ENCODE results near the gene RBM8A.

The RBM8A gene

DNA sequence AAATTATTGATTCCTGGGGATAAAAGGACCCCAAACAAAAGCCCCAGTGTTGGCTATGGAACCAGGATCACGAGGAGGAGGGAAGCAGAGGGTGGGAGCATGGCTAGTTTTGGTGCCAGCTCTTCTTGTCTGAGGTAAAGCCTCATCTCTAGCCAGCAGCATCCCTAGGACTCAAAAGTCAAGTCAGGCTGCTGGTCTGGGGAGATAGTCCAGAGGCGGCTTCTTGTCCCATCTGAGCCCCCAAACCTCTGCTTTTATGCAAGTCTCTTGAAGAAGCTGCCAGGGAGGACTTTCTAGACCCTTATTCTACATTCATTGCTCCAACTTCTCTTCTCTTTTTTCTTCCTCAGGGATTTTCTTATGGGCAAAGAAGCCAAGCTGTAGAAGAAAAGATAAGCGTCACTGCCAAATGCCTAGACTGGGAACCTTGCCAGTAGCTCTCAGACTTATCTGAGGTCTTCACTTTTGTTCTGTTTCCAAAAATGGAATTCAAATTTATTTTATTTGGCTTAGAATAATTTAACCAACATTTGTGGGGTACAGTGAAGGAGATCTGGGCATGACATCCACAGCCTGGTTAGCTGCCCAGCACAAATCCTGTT lies 34.7 kb downstream of the RBM8A start:
- Histone ChIP-seq H3K27ac (ENCODE audit: low read depth, low read length, severe bottlenecking) (peak overlapping the region; percentile 90), H3K36me3 (ENCODE audit: control insufficient read depth, insufficient read depth, low read length) (no peaks in the 10 kb centered on the region), H3K4me3 (ENCODE audit: extremely low read depth, insufficient read depth, low read length, poor library complexity, severe bottlenecking) (no peak overlapping the region), H3K9me3 (ENCODE audit: control insufficient read depth, low read length) (no peaks in the 10 kb centered on the region), H3K4me1 (ENCODE audit: control insufficient read depth, insufficient read depth, low read length, poor library complexity, severe bottlenecking) (peaks cover 25% of the 10 kb centered on the region)
- WGBS, 2 experiments (ENCODE audit: insufficient coverage in 2 of 2), result 75 to 87% methylated on average over 1 to 2 of the region's 3 CpGs

DNA sequence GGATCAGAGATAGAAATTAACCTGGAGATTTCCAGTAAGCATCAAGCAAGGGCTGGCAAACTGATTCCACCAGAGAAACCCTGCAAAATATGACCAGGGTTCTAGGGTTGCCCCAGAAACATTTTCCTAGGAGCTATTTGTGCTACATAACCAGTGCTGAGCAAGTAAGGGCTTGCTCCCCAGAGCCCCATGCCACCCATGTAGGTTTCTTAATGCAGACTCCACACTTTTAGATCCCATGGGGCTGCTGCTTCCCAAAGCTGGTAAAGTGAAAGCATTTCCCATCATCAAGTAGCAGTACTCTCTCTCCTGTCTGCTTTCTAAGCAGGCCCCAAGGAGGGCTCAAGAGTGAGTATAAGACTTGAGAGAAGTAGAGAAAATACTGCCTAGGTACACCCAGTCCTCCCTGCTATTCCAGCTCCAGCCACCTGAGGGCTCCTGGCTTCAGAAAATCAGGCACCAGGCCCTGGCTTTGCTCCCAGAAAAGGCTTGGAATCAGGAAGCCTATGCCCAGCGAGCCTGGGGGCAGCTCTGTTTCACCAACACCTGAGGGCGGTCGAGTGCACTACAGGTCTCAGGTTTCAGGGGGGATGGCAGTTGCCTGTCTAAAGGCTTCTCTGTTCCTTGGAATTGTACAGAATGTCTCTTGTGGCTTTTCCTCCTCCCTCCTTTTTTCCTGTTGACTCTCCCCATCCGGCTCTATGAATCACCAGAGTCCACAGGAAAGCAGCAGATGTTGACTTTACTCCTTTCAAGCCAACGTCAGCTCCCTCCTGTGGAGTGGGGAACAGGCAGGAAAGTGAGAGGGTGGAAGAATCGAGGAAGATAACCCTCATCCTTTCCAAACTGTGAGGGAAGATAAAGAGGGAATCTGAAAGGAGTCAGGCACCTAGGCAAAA lies 35.4 kb downstream of the RBM8A start:
- H3K27ac ChIP-seq (ENCODE audit: low read depth, low read length, severe bottlenecking), result peak overlapping the region; percentile 90
- no peak overlapping the region for H3K4me3 ChIP-seq (ENCODE audit: extremely low read depth, insufficient read depth, low read length, poor library complexity, severe bottlenecking)
- 0% methylated on average over 3 to 4 of the region's 6 CpGs for WGBS, 2 experiments (ENCODE audit: insufficient coverage in 2 of 2)
- peaks cover 25% of the 10 kb centered on the region for H3K4me1 ChIP-seq (ENCODE audit: control insufficient read depth, insufficient read depth, low read length, poor library complexity, severe bottlenecking)
- H3K9me3 ChIP-seq (ENCODE audit: control insufficient read depth, low read length), result no peaks in the 10 kb centered on the region
- H3K36me3 ChIP-seq (ENCODE audit: control insufficient read depth, insufficient read depth, low read length), result no peaks in the 10 kb centered on the region

DNA sequence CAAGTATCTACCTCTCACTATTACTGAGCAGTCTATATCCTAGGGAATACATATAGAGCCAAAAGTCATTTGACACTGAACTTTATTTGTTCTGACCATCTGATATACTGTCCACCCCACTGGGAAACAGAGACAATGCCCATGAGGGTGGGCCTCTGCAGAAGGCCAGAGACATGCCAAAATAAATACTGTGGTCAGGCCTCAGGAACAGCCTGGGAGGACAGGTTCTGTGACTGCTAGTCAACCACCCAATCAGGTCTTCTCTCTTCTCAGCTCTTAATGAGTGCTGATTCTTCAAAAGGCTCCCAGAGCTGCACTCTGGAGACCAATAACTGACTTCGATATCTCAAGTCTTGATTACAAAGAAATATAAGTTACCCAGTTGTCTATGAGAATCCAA lies 36.1 kb downstream of the RBM8A start:
- Histone ChIP-seq H3K27ac (ENCODE audit: low read depth, low read length, severe bottlenecking) (peak overlapping the region; percentile 90), H3K4me3 (ENCODE audit: extremely low read depth, insufficient read depth, low read length, poor library complexity, severe bottlenecking) (no peak overlapping the region), H3K36me3 (ENCODE audit: control insufficient read depth, insufficient read depth, low read length) (no peaks in the 10 kb centered on the region), H3K4me1 (ENCODE audit: control insufficient read depth, insufficient read depth, low read length, poor library complexity, severe bottlenecking) (peaks cover 25% of the 10 kb centered on the region), H3K9me3 (ENCODE audit: control insufficient read depth, low read length) (no peaks in the 10 kb centered on the region)
- WGBS, 2 experiments (ENCODE audit: insufficient coverage in 2 of 2), result no CpG with 5 or more reads among the region's 1 CpG

DNA sequence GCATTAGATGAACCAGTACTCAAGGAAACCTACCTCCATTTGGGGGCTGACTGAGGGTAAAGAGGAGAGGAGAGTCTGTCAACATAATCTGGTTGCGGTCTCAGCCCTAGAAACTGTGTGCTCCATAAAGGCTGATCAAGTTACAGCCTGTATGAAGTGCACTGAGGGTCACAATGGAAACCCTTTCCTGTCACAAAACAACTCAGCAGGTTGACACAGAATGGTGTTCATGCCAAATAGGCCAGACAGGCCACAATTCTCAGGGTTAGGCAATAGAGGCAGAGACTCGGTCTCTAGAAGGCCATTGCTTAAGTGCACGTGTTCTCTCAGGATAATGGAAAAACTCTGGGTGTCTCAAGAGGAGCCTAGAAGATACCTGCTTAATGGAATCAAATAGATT lies 37.6 kb downstream of the RBM8A start:
- 89 to 98% methylated on average over 3 of the region's 3 CpGs for WGBS, 2 experiments (ENCODE audit: insufficient coverage in 2 of 2)
- Histone ChIP-seq H3K27ac (ENCODE audit: low read depth, low read length, severe bottlenecking) (no peak overlapping the region), H3K4me3 (ENCODE audit: extremely low read depth, insufficient read depth, low read length, poor library complexity, severe bottlenecking) (no peak overlapping the region), H3K36me3 (ENCODE audit: control insufficient read depth, insufficient read depth, low read length) (no peaks in the 10 kb centered on the region), H3K4me1 (ENCODE audit: control insufficient read depth, insufficient read depth, low read length, poor library complexity, severe bottlenecking) (peaks cover 26% of the 10 kb centered on the region), H3K9me3 (ENCODE audit: control insufficient read depth, low read length) (no peaks in the 10 kb centered on the region)

DNA sequence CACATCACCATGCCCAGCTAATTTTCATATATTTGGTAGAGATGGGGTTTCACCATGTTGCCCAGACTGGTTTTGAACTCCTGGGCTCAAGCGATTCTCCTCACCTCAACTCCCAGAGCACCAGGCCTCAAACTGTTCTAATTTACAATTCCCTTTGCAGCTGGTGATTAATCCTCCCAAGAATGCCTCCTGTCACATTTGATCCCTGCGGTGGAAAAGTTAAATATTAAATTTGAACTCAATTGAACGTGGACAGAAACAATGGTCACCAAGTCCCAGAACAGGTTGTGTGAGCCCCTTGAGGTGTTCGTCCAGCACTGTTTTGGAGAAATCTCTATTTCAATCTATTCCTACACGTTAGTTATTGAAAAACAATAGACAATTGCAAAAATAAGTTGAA lies 39.7 kb downstream of the RBM8A start:
- Histone ChIP-seq H3K4me1 (ENCODE audit: control insufficient read depth, insufficient read depth, low read length, poor library complexity, severe bottlenecking) (peaks cover 27% of the 10 kb centered on the region), H3K9me3 (ENCODE audit: control insufficient read depth, low read length) (no peaks in the 10 kb centered on the region), H3K4me3 (ENCODE audit: extremely low read depth, insufficient read depth, low read length, poor library complexity, severe bottlenecking) (no peak overlapping the region), H3K27ac (ENCODE audit: low read depth, low read length, severe bottlenecking) (no peak overlapping the region), H3K36me3 (ENCODE audit: control insufficient read depth, insufficient read depth, low read length) (no peaks in the 10 kb centered on the region)
- 83 to 86% methylated on average over 3 to 4 of the region's 5 CpGs for WGBS, 2 experiments (ENCODE audit: insufficient coverage in 2 of 2)

DNA sequence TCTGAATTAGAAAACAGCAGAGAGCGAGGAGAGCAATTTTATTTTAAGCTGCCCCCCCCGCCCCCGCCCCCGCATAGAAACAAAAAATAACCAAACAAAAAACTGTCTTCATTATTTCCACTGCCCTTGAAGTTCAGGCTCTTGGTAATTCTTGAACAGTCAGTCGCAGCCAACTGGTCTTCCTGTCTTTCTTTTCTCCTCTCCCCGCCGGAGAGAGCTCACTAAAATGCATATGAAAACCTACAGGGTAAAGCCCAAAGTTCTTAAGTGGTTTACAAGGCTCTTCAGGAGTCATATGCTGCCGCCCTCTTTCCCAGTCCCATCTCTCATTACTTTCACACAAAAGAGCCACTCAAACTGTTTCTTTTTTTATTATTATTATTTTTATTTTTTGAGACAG lies 40.5 kb downstream of the RBM8A start:
- Histone ChIP-seq H3K27ac (ENCODE audit: low read depth, low read length, severe bottlenecking) (no peak overlapping the region), H3K9me3 (ENCODE audit: control insufficient read depth, low read length) (no peaks in the 10 kb centered on the region), H3K4me3 (ENCODE audit: extremely low read depth, insufficient read depth, low read length, poor library complexity, severe bottlenecking) (no peak overlapping the region), H3K36me3 (ENCODE audit: control insufficient read depth, insufficient read depth, low read length) (no peaks in the 10 kb centered on the region), H3K4me1 (ENCODE audit: control insufficient read depth, insufficient read depth, low read length, poor library complexity, severe bottlenecking) (peaks cover 22% of the 10 kb centered on the region)
- WGBS, 2 experiments (ENCODE audit: insufficient coverage in 2 of 2), result 53 to 63% methylated on average over 4 to 5 of the region's 8 CpGs

DNA sequence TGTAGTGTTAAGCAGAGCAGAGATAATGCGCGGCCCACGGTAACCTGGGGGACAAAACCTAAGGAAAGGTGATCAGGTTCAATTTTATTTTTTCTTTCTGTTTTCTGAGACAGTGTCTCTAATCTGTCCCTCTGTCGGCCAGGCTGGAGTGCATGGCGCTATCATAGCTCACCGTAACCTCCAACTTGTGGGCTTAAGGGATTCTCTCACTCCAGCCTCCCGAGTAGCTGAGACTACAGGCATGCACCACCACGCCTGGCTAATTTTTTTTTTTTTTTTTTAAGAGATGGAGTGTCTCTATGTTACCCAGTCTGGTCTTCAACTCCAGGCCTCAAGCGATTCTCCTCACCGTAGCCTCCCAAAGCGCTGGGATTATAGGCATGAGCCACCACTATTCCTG lies 40.9 kb downstream of the RBM8A start:
- Histone ChIP-seq H3K9me3 (ENCODE audit: control insufficient read depth, low read length) (no peaks in the 10 kb centered on the region), H3K4me3 (ENCODE audit: extremely low read depth, insufficient read depth, low read length, poor library complexity, severe bottlenecking) (peak overlapping the region; percentile 55), H3K27ac (ENCODE audit: low read depth, low read length, severe bottlenecking) (no peak overlapping the region), H3K4me1 (ENCODE audit: control insufficient read depth, insufficient read depth, low read length, poor library complexity, severe bottlenecking) (peaks cover 18% of the 10 kb centered on the region), H3K36me3 (ENCODE audit: control insufficient read depth, insufficient read depth, low read length) (no peaks in the 10 kb centered on the region)
- 60 to 78% methylated on average over 6 to 9 of the region's 11 CpGs for WGBS, 2 experiments (ENCODE audit: insufficient coverage in 2 of 2)

DNA sequence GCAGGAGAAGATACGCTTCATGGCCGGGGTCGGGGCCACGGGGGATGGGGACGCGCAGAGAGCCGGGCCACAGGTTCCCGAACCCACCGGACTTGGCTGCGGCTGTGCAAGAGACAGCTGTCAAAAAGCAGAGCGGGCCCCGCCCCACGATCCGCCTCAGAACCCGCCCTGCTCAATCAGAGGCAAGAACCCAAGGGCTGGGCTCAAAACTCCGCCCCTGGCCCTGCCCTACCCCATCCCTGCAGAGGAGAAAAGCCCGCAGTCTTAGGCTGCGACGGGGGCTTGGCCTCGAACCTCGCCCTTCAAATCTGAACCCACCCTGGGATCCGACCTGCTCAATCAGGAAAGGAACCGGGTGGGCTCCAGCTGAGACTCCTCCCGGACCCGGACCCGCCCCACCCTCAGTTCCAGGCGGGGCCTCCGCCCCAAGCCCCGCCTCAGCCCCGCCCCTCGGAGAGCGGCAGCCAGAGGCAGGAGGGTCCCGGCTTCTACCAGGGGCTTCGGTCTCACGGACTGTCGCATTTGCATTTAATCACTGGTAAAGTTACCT lies 41.5 kb downstream of the RBM8A start, which contains the start of gene ANKRD35:
ANKRD35 (minus strand) TSS at position 129 of the 550 bp plus-strand sequence; CDS start at position 21, 108 bp downstream.
- no peaks in the 10 kb centered on the region for H3K9me3 ChIP-seq (ENCODE audit: control insufficient read depth, low read length)
- 1% methylated on average over 17 to 30 of the region's 36 CpGs for WGBS, 2 experiments (ENCODE audit: insufficient coverage in 2 of 2)
- H3K4me3 ChIP-seq (ENCODE audit: extremely low read depth, insufficient read depth, low read length, poor library complexity, severe bottlenecking), result peak within 1 kb of the TSS; percentile 55
- H3K27ac ChIP-seq (ENCODE audit: low read depth, low read length, severe bottlenecking), result no peak within 1 kb of the TSS
- no peaks in the 10 kb centered on the region for H3K36me3 ChIP-seq (ENCODE audit: control insufficient read depth, insufficient read depth, low read length)
- peaks cover 12% of the 10 kb centered on the region for H3K4me1 ChIP-seq (ENCODE audit: control insufficient read depth, insufficient read depth, low read length, poor library complexity, severe bottlenecking)

DNA sequence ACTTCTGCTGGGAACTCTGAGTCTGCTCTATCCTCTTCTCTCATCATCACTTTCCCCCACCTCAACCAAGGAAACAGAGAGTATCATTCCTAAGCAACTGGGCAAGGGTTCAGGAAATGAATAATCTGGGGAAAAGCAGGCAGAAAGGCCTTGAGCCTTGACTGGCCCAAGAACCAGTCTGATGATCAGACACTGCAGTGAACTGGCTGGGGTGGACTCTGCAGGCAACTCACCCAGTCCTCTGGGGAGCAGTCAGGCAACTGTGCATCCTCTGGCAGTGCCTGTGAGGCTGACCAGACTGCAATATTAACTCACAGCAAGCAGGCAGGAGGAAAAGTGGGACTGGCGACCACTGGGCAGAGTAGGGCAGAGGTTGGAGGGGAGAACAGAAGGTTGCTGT lies 42.6 kb downstream of the RBM8A start:
- H3K36me3 ChIP-seq (ENCODE audit: control insufficient read depth, insufficient read depth, low read length), result no peaks in the 10 kb centered on the region
- H3K4me1 ChIP-seq (ENCODE audit: control insufficient read depth, insufficient read depth, low read length, poor library complexity, severe bottlenecking), result peaks cover 8% of the 10 kb centered on the region
- no peaks in the 10 kb centered on the region for H3K9me3 ChIP-seq (ENCODE audit: control insufficient read depth, low read length)
- WGBS, 2 experiments (ENCODE audit: insufficient coverage in 2 of 2), result 80 to 94% methylated on average over 1 of the region's 1 CpG
- H3K27ac ChIP-seq (ENCODE audit: low read depth, low read length, severe bottlenecking), result no peak overlapping the region
- no peak overlapping the region for H3K4me3 ChIP-seq (ENCODE audit: extremely low read depth, insufficient read depth, low read length, poor library complexity, severe bottlenecking)

DNA sequence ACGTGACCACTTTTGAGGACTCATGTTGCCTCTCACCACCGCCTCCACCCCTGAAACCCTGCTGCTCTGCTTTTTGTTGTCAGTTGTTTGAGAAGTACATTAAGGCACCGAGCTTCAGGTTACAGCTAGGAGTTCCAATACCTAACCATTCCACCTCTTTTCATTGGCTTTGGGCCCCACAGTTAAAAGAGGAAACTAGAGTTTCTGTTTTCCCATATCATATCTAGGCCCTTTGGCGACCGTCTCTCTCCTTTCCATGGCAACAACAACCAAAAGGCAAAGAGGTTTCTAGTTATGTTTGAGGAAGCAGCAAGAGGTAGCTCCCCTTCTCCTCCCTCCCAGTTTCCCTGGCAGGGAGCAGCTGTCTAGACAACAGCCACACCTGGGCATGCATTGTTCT lies 47.5 kb downstream of the RBM8A start:
- H3K4me1 ChIP-seq (ENCODE audit: control insufficient read depth, insufficient read depth, low read length, poor library complexity, severe bottlenecking), result peaks cover 17% of the 10 kb centered on the region
- H3K36me3 ChIP-seq (ENCODE audit: control insufficient read depth, insufficient read depth, low read length), result no peaks in the 10 kb centered on the region
- 40% methylated on average over 1 of the region's 5 CpGs; no CpG with 5 or more reads in 1 of the 2 experiments for WGBS, 2 experiments (ENCODE audit: insufficient coverage in 2 of 2)
- H3K9me3 ChIP-seq (ENCODE audit: control insufficient read depth, low read length), result no peaks in the 10 kb centered on the region
- no peak overlapping the region for H3K4me3 ChIP-seq (ENCODE audit: extremely low read depth, insufficient read depth, low read length, poor library complexity, severe bottlenecking)
- H3K27ac ChIP-seq (ENCODE audit: low read depth, low read length, severe bottlenecking), result no peak overlapping the region
